ENCODE data around the gene SLC51B.
"Not testable (repeated sequence)": the region's sequence is repeated elsewhere in the genome, so short reads cannot be mapped to it uniquely, and the experiment has no call there.

The SLC51B gene

GRCh38 chr15:65094294-65094995, 49.3 kb downstream of the SLC51B start:
- TF ChIP-seq, protein P1, sequence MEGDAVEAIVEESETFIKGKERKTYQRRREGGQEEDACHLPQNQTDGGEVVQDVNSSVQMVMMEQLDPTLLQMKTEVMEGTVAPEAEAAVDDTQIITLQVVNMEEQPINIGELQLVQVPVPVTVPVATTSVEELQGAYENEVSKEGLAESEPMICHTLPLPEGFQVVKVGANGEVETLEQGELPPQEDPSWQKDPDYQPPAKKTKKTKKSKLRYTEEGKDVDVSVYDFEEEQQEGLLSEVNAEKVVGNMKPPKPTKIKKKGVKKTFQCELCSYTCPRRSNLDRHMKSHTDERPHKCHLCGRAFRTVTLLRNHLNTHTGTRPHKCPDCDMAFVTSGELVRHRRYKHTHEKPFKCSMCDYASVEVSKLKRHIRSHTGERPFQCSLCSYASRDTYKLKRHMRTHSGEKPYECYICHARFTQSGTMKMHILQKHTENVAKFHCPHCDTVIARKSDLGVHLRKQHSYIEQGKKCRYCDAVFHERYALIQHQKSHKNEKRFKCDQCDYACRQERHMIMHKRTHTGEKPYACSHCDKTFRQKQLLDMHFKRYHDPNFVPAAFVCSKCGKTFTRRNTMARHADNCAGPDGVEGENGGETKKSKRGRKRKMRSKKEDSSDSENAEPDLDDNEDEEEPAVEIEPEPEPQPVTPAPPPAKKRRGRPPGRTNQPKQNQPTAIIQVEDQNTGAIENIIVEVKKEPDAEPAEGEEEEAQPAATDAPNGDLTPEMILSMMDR (conservative IDR thresholded peaks at IDR 0.05; ENCODE audit: low read depth), result no peak
- no peak overlapping the region for H3K27ac ChIP-seq
- ChIA-PET POLR2A (ENCODE audit: low non-redundant PET) (no interaction called here), CTCF (interaction anchor here (0.6 kb wide), 1 partner anchor 775 kb away, joined by 3 read pairs; no protein-coding TSS in a partner anchor)
- no peak for DNase-seq (ENCODE audit: low spot score)

DNA sequence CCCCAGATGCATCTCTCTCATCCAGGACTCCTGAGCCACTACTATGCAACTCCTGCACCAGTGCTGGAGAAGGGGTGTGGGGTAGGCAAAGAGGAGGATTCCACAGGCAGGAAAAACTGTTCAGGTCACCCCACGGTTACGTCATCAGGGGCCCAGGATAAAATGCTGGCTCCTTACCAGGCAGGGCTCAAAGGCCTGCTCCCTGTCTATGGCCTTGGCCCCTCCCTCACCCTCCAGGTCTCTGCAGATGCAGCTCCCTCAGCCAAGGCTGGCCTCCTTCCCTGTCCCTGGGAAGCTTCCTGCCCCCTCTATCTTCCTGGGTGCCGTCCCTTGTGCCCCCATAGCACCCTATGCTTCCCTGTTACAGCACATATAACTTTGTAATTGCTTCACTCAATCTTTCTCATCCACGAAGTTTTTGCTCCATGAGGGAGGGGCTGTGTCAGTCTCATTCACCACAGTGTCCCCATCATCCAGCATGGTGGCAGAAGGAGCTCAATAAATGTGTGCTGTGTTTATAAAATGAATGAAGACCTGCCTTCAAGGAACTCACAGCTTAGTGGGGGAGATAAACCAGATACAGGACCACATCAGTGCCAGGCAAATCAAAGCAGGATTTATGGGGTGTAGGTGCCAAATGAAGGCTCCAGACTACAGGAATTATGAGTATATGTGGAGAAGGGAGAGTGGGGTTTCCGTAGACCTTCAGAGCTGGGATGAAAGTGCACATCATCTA, 50.0 kb downstream of the SLC51B start:
- ChIA-PET POLR2A (ENCODE audit: low non-redundant PET) (no interaction called here), CTCF (interaction anchor here (0.6 kb wide), 1 partner anchor 244 kb away, joined by 3 read pairs; no protein-coding TSS in a partner anchor)
- DNase-seq (ENCODE audit: low spot score), result no peak
- TF ChIP-seq, protein P1 (conservative IDR thresholded peaks at IDR 0.05; ENCODE audit: low read depth), result no peak
- no peak overlapping the region for H3K27ac ChIP-seq

- no peak for DNase-seq (ENCODE audit: low spot score)
- ChIA-PET POLR2A (ENCODE audit: low non-redundant PET) (no interaction called here), CTCF (interaction anchor here (0.6 kb wide), 1 partner anchor 244 kb away, joined by 3 read pairs; no protein-coding TSS in a partner anchor)
- TF ChIP-seq, protein P1 (conservative IDR thresholded peaks at IDR 0.05; ENCODE audit: low read depth), result no peak
- H3K27ac ChIP-seq, result no peak overlapping the region
Observed at GRCh38 chr15:65095747-65096104, 50.5 kb downstream of the SLC51B start.

DNA sequence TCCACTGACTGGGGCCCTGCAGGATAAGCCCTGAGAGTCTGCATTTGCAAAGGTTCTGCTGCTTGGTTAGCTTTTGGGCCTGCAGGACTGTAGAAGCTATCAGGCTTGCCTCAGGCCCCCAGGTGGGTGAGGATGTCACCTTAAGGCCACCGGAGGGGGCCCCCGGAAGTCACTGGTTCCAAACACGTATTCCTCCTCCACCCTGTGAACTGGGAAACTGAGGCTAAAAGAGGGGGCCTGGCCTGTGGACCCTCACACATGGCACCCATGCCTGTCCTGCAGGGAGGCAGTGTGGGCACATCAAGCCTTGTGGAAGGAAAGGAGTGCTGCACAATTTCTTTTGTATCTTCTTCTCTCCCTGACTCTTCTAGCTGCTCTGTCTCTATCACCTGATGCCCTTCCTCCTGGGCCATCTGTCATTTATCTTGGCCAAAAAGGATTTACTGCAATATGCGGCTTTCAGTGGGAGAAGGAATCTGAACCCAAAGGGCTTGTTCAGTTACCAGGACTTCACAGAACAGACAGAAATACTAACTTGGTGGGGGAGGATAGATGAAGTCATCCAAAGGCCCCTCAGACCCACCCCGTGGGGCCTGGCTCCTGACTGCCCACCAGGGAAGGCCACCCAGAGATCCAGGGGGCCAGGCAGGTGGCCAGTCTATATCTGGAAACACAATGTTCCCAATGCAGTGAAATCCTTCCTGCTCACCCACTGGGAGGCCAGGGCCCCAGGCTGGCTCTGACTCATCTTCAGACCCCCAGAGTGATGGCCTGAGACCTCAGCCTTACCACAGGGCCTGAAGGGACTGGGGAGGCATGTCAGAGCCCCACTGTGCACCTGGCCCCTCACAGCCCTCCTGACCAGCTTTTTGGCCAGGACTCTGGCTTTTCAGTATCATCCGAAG, 51.5 kb downstream of the SLC51B start:
- TF ChIP-seq, protein P1 (conservative IDR thresholded peaks at IDR 0.05; ENCODE audit: low read depth), result no peak
- POLR2A ChIA-PET (ENCODE audit: low non-redundant PET), result no interaction called here
- CTCF ChIA-PET, result no interaction called here
- no peak for DNase-seq (ENCODE audit: low spot score)
- no peak overlapping the region for H3K27ac ChIP-seq

DNA sequence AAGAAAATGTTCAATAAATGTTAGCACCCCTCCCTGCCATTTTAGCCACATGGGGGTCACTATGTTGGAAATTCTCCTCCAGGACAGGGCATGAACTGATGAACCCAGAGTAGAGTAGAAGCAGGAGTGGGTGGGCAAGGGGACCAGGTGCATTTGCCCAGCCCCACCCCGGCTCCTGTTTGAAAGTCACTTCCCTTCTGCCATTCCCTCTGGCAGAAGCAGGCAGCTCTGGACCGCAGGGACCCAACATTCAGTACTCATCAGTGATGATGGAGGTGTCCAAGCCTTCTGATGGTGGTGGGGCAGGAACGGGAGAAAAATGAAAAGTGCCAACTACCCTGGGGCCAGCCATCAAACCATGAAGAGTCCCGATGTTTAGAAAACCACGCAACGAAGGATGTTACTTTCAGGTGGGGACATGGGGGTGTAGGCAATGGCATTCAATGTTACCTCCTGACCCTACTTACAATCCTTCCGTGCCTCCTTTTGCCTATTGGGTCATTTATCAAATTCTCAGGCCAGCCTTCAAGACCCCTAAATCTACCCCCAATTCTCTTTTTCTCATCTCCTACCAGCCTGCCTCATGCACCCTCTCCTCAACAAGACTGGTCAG, 52.6 kb downstream of the SLC51B start:
- ChIA-PET POLR2A (ENCODE audit: low non-redundant PET) (no interaction called here), CTCF (no interaction called here)
- no peak overlapping the region for H3K27ac ChIP-seq
- no peak for DNase-seq (ENCODE audit: low spot score)
- TF ChIP-seq, protein P1 (conservative IDR thresholded peaks at IDR 0.05; ENCODE audit: low read depth), result no peak

DNA sequence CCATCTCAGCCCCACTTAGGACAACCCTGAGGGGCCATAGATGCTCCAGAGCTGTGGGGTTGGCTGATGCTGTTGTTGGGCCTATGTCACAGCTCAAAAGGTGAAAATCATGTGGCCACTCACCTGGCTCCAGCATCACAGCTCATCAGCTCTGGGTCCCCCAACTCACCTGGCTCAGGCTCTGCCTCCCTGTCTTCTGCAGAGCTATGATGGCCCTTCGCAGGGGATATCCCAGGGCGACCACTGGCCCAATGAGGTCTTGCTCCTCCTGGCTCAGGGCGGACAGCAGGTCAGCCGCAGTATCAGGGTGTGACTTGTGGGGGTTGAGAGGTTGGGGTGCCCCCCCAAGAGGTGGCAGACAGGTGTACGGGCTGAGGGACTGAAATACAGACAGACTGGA, 54.1 kb downstream of the SLC51B start:
- DNase-seq (ENCODE audit: low spot score), result no peak
- ChIA-PET CTCF (no interaction called here), POLR2A (ENCODE audit: low non-redundant PET) (no interaction called here)
- TF ChIP-seq, protein P1 (conservative IDR thresholded peaks at IDR 0.05; ENCODE audit: low read depth), result no peak
- H3K27ac ChIP-seq, result no peak overlapping the region

DNA sequence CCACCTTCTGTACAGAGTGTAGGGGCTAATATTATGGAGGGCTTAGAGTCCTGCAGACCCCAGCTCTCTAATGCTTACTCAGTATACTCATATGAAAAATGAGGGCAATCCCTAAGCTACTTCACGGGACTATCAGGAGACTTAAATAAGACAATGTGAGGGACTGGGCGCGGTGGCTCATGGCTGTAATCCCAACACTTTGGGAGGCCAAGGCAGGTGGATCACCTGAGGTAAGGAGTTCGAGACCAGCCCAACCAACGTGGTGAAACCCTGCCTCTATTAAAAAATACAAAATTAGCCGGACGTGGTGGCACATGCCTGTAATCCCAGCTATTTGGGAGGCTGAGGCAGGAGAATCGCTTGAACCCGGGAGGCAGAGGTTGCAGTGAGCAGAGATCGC, 54.6 kb downstream of the SLC51B start:
- DNase-seq (ENCODE audit: low spot score); CTCF ChIA-PET; H3K27ac ChIP-seq; POLR2A ChIA-PET (ENCODE audit: low non-redundant PET): not testable (repeated sequence)

All from RWPE1 (cell line).